Keratinocyte (primary cell): ENCODE measurements around the gene RAB39A. TPM values are rescaled to one million over a fixed set of nuclear protein-coding genes. Genes with fewer than 3 reads are reported as not detected.

ENCODE experiments used
- DNase-seq: peaks from one replicate; pipeline ENCODE4 v3.0.0-alpha.2; 2011; ENCODE audit warnings: low read depth, missing footprints, low spot score
- FAIRE-seq: peaks from 2 replicates; lab custom pipeline; 2011; peaks lifted over from hg19 to GRCh38; lab: Jason Lieb, UNC
- H2AFZ ChIP-seq: 2 replicates; pipeline ENCODE4 v1.6.0; 2012; ENCODE audit warnings: low read length, control low read depth, inconsistent platforms; ENCODE audit not compliant: control insufficient read depth
- H3K27ac ChIP-seq: 2 replicates; pipeline ENCODE4 v1.5.1; 2011; ENCODE audit warnings: low read length; ENCODE audit not compliant: control insufficient read depth, insufficient read depth
- H3K27me3 ChIP-seq: 3 replicates; pipeline ENCODE4 v1.6.0; 2011; ENCODE audit warnings: low read length; ENCODE audit not compliant: control insufficient read depth, insufficient read depth; ENCODE audit errors: extremely low read depth
- H3K36me3 ChIP-seq, 2 experiments: 2 replicates in 1 of 2; 3 replicates in 1 of 2; pipeline ENCODE4 v1.5.1; 2011; ENCODE audit warnings: low read length in 2 of 2, mild to moderate bottlenecking in 1 of 2; ENCODE audit not compliant: control insufficient read depth in 2 of 2, insufficient read depth in 2 of 2; ENCODE audit errors: extremely low read depth in 1 of 2
- H3K4me1 ChIP-seq: 3 replicates; pipeline ENCODE4 v1.5.1; 2011; ENCODE audit warnings: low read length; ENCODE audit not compliant: control insufficient read depth, insufficient read depth; ENCODE audit errors: extremely low read depth
- H3K4me2 ChIP-seq: 3 replicates; pipeline ENCODE4 v1.6.0; 2011; ENCODE audit warnings: low read depth, low read length; ENCODE audit not compliant: control insufficient read depth, insufficient read depth; ENCODE audit errors: extremely low read depth
- H3K4me3 ChIP-seq, 3 experiments: fragments of 200-600 bp in 1 of 3; sonication (generic) in 1 of 3; 2 replicates in 2 of 3; 3 replicates in 1 of 3; pipeline ENCODE4 v1.5.1; 2011 to 2016; ENCODE audit warnings: low read length in 3 of 3, mild to moderate bottlenecking in 3 of 3, control low read depth in 2 of 3, inconsistent platforms in 1 of 3, low read depth in 1 of 3, mixed read lengths in 1 of 3, mixed run types in 1 of 3, moderate library complexity in 1 of 3; ENCODE audit not compliant: control insufficient read depth in 2 of 3, insufficient read depth in 2 of 3; ENCODE audit errors: extremely low read depth in 1 of 3
- H3K79me2 ChIP-seq: 2 replicates; pipeline ENCODE4 v1.6.0; 2012; ENCODE audit warnings: low read length; ENCODE audit not compliant: control insufficient read depth, insufficient read depth
- H3K9ac ChIP-seq: 3 replicates; pipeline ENCODE4 v1.6.0; 2011; ENCODE audit warnings: low read length; ENCODE audit not compliant: control insufficient read depth, insufficient read depth; ENCODE audit errors: extremely low read depth
- H3K9me1 ChIP-seq: 3 replicates; pipeline ENCODE4 v1.6.0; 2011; ENCODE audit warnings: low read length; ENCODE audit not compliant: control insufficient read depth, insufficient read depth; ENCODE audit errors: extremely low read depth
- H3K9me3 ChIP-seq: 2 replicates; pipeline ENCODE4 v1.5.1; 2012; ENCODE audit warnings: low read depth, low read length; ENCODE audit not compliant: control insufficient read depth
- H4K20me1 ChIP-seq: 3 replicates; pipeline ENCODE4 v1.6.0; 2011; ENCODE audit warnings: low read length; ENCODE audit not compliant: control insufficient read depth, insufficient read depth; ENCODE audit errors: extremely low read depth
- EZH2 ChIP-seq: IDR thresholded peaks from one replicate; pipeline ENCODE4 v1.6.1; 2012; ENCODE audit warnings: inconsistent platforms, mild to moderate bottlenecking, low read length, moderate library complexity
- dilution Hi-C: fragments of 300-500 bp; cut with MboI; formaldehyde crosslinking; loops from one replicate; pipeline ENCODE4 v1.7.0; 2020; ENCODE audit warnings: low sequenced_read_pairs; ENCODE audit not compliant: extremely low pct_ligation_motif_present
- polyA plus RNA-seq, 5 experiments: library from polyadenylated mRNA; depleted of rRNA in 3 of 5; stranded (reverse) in 3 of 5; stranded (forward) in 1 of 5; unstranded in 1 of 5; fragments of >200 nt; gene quantifications; 1 replicate in 1 of 5; 2 replicates in 3 of 5; 3 replicates in 1 of 5; pipeline versions ENCODE4 v1.2.1 to v1.2.3, GENCODE V29; 2011 to 2012; ENCODE audit warnings: missing spikeins in 2 of 5, low read depth in 1 of 5, low replicate concordance in 1 of 5
- TF ChIP-seq, protein P1 (sequence below), 3 experiments: IDR thresholded peaks in 1 of 3; conservative IDR thresholded peaks in 1 of 3; optimal IDR thresholded peaks in 1 of 3; 2 replicates in 2 of 3; 3 replicates in 1 of 3; pipeline versions ENCODE3 to v1.5.1; 2011; ENCODE audit warnings: low read length in 3 of 3, mild to moderate bottlenecking in 3 of 3, moderate library complexity in 2 of 3, control low read depth in 1 of 3, inconsistent platforms in 1 of 3; ENCODE audit not compliant: insufficient read depth in 2 of 3; ENCODE audit errors: extremely low read depth in 1 of 3

The RAB39A gene
- polyA plus RNA-seq, 1 donor (not counting 4 experiments of a cell fraction or from before 2014, with no cell fraction given) = not detected

DNA sequence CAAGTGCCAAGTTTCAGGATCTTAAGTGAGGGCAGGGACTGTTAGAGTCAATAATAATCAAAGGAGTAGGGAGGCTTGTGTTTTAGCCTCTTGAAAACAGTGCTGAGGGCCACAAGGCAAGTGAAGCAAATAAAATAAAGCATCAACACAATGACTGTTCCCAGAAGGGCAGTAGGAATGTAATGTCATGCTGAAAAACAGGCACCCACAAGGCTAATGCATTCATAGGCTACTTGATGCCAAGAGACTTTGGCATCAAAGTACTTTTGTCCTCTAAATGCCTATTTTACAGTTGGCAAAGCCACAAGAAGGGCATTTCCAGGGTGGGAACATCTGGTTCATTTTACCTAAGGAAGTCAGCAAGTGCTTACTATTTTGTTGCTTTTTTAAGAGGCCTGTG lies 22.9 kb downstream of the RAB39A start:
- no peak for FAIRE-seq
- dilution Hi-C loops = no loop called here
- H3K4me1 ChIP-seq = no peaks in the 10 kb centered on the region

GRCh38 chr11:107953446-107953845 lies 25.2 kb downstream of the RAB39A start:
- H3K9ac ChIP-seq = no peak overlapping the region
- H3K4me2 ChIP-seq = no peak overlapping the region
- dilution Hi-C loops = no loop called here
- no peaks in the 10 kb centered on the region for H3K9me3 ChIP-seq
- no peak overlapping the region for H2AFZ ChIP-seq
- TF ChIP-seq, protein P1, sequence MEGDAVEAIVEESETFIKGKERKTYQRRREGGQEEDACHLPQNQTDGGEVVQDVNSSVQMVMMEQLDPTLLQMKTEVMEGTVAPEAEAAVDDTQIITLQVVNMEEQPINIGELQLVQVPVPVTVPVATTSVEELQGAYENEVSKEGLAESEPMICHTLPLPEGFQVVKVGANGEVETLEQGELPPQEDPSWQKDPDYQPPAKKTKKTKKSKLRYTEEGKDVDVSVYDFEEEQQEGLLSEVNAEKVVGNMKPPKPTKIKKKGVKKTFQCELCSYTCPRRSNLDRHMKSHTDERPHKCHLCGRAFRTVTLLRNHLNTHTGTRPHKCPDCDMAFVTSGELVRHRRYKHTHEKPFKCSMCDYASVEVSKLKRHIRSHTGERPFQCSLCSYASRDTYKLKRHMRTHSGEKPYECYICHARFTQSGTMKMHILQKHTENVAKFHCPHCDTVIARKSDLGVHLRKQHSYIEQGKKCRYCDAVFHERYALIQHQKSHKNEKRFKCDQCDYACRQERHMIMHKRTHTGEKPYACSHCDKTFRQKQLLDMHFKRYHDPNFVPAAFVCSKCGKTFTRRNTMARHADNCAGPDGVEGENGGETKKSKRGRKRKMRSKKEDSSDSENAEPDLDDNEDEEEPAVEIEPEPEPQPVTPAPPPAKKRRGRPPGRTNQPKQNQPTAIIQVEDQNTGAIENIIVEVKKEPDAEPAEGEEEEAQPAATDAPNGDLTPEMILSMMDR (optimal IDR thresholded peaks at IDR 0.05 in 1 of 3, IDR thresholded peaks at IDR 0.05 in 1 of 3, conservative IDR thresholded peaks at IDR 0.05 in 1 of 3; ENCODE audit: extremely low read depth in 1 of 3, insufficient read depth in 2 of 3, low read length in 3 of 3) = no peak
- TF ChIP-seq EZH2 = no peak
- DNase-seq (no peak), FAIRE-seq (no peak)
- H3K4me1 ChIP-seq = no peaks in the 10 kb centered on the region
- no peaks in the 10 kb centered on the region for H3K27me3 ChIP-seq
- H3K4me3 ChIP-seq = no peak overlapping the region
- H4K20me1 ChIP-seq = no peaks in the 10 kb centered on the region
- no peaks in the 10 kb centered on the region for H3K9me1 ChIP-seq
- H3K27ac ChIP-seq = no peak overlapping the region
- H3K79me2 ChIP-seq = no peaks in the 10 kb centered on the region
- H3K36me3 ChIP-seq = no peaks in the 10 kb centered on the region

More for the DNA sequence above, 22.9 kb downstream of the RAB39A start:
- Histone ChIP-seq H3K36me3 (no peaks in the 10 kb centered on the region), H3K9me1 (no peaks in the 10 kb centered on the region), H2AFZ (no peak overlapping the region), H3K9me3 (no peaks in the 10 kb centered on the region), H3K27me3 (no peaks in the 10 kb centered on the region), H3K4me2 (no peak overlapping the region), H3K27ac (no peak overlapping the region), H4K20me1 (no peaks in the 10 kb centered on the region), H3K9ac (no peak overlapping the region), H3K4me3 (no peak overlapping the region), H3K79me2 (no peaks in the 10 kb centered on the region)
- TF ChIP-seq EZH2 = no peak
- no peak for DNase-seq

DNA sequence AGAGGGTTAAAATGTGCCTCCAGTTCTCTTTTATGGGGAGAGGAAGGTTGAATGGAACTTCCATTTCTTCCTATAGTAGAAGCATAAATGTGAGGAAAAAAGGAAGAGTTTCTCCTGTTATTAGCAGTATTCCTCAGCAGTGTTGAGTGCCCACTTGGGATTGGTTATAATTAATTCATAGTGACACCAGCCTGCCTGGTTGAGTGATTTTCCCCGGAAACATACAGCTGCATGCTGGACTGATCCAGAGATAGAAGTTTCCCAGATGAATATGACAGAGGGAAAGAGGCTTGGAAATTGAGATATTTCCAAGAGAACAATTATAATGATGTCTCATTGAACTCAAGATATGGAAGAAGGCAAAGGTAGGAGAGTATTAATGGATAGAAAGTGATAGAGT lies 28.3 kb downstream of the RAB39A start:
- H3K79me2 ChIP-seq = no peaks in the 10 kb centered on the region
- no peaks in the 10 kb centered on the region for H4K20me1 ChIP-seq
- no peaks in the 10 kb centered on the region for H3K4me1 ChIP-seq
- no peaks in the 10 kb centered on the region for H3K9me3 ChIP-seq
- FAIRE-seq = no peak
- dilution Hi-C loops = no loop called here
- DNase-seq = no peak
- H3K4me3 ChIP-seq = no peak overlapping the region
- TF ChIP-seq, protein P1 (optimal IDR thresholded peaks at IDR 0.05 in 1 of 3, IDR thresholded peaks at IDR 0.05 in 1 of 3, conservative IDR thresholded peaks at IDR 0.05 in 1 of 3; ENCODE audit: extremely low read depth in 1 of 3, insufficient read depth in 2 of 3, low read length in 3 of 3) = no peak
- no peak for TF ChIP-seq EZH2
- no peak overlapping the region for H2AFZ ChIP-seq
- H3K27me3 ChIP-seq = no peaks in the 10 kb centered on the region
- H3K36me3 ChIP-seq = no peaks in the 10 kb centered on the region
- no peak overlapping the region for H3K27ac ChIP-seq
- H3K4me2 ChIP-seq = no peak overlapping the region
- H3K9me1 ChIP-seq = no peaks in the 10 kb centered on the region
- H3K9ac ChIP-seq = no peak overlapping the region
